ENCODE measurements around the gene FANCI.
A peak's percentile ranks its signal among the peaks of the same experiment; 100 is the strongest.

The FANCI gene

GRCh38 chr15:89333011-89333860 lies 89.5 kb downstream of the FANCI start:
- DNase-seq (ENCODE audit: low read depth) = no peak

DNA sequence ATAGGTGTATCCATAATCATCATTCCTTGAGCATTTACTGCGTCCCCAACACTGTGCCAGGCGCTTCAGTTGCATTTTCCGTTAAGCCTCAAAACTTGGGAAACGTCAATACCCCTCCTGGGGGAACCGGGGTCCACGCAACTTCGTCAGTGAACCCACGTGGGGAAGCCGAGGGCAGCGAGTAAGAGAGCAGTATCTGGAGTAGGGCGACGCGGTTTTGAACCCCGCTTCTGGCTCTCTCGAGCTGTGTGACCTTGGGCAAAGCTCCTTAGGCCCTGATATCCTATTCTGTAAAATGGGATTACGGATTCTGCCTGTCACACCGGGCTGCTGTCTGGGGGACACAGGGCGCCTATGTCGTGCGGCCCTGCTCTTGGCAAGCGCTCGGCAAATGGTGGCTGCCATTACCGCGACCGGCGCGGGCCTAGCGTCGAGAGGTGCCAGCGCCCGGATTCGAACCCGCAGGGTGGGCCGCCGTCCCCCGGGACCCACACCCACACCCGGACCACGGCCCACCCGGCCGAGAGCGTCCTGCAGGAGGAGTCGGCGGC lies 90.3 kb downstream of the FANCI start:
- no peak for DNase-seq (ENCODE audit: low read depth)

DNA sequence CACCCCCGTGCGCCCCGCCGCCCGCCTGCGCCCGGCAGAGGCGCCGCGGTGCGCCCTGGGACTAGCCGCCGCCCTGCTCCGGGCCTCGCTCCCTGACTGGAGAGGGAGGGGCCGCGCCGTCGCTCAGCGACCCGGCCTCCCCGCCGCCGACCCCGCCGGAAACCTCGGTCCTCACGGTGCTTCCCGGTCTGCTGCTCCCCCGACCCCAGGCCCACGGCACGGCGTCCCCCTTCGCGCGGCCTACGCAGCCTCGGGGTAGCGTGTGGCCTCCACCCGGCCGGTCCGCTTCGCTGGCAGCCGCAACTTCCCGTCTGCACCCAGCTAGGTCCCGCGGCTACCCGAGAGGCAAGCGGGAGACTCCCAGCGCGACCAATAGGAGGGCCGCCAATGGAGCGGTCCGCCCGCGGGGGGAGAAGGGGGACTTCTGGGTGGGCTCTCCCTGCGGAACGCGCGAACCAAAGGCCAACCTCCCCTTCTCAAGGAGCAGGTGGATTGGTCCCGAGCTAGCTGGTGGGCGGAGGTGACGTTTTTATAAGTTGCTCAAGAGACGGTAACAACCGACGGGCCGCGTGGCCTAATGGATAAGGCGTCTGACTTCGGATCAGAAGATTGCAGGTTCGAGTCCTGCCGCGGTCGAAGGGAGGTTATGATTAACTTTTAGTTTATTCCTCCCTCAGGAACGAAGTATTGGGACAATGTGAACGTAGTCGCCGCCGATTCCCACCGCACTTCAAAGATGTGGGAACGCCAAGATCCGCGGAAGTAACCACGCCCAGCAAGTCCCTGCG lies 90.9 kb downstream of the FANCI start, which contains the start of gene POLG:
TSS of gene POLG (minus strand) at position 315 of the 788 bp plus-strand sequence. CDS start 1,070 bp downstream, outside the sequence.
- peak; percentile 98 for DNase-seq (ENCODE audit: low read depth)

- DNase-seq (ENCODE audit: low read depth) = no peak
These were observed 91.7 kb downstream of the FANCI start for GRCh38 chr15:89335298-89336041.

GRCh38 chr15:89338036-89338435 lies 94.3 kb downstream of the FANCI start:
- no peak for DNase-seq (ENCODE audit: low read depth)

- DNase-seq (ENCODE audit: low read depth) = no peak
These were observed 96.8 kb downstream of the FANCI start for GRCh38 chr15:89340573-89340972.

- no peak for DNase-seq (ENCODE audit: low read depth)
These were observed 97.7 kb downstream of the FANCI start for GRCh38 chr15:89341316-89342005.

DNA sequence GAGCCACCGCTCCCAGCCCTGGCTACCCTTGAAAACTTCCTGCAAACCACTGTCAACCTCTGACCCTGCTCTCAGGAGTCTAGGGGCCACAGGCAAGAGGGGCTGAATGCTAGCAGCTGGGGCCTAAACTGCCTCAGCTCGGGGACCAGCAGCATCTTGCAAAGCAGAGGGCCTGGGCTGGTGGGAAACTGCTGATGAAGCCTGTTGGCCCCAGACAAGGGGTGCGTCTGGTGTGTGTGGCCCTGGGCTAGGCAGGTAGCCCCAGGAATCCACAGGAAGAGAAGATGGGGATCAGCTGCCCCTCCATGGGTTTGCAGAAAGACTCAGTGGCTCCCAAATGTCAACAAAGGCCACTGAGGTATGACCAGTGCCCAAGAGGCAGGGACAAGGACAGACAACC lies 99.1 kb downstream of the FANCI start:
- no peak for DNase-seq (ENCODE audit: low read depth)

DNA sequence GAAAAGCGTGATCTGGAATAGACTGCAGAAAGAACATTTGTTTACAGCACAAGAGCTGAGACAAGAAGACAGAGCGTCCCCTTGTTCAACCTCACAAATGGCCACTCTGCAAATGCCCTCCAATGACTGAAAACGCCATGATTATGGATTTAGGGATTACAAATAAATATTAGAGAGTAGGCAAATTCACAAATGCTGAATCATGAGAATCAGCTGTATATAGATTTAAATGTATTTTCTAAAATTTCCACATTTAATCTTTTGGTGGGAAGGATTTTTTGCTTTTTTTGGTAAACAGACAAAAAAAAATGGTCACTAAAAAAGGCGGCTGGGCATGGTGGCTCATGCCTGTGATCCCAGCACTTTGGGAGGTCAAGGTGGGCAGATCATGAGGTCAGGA lies 101.5 kb downstream of the FANCI start:
- no peak for DNase-seq (ENCODE audit: low read depth)

DNA sequence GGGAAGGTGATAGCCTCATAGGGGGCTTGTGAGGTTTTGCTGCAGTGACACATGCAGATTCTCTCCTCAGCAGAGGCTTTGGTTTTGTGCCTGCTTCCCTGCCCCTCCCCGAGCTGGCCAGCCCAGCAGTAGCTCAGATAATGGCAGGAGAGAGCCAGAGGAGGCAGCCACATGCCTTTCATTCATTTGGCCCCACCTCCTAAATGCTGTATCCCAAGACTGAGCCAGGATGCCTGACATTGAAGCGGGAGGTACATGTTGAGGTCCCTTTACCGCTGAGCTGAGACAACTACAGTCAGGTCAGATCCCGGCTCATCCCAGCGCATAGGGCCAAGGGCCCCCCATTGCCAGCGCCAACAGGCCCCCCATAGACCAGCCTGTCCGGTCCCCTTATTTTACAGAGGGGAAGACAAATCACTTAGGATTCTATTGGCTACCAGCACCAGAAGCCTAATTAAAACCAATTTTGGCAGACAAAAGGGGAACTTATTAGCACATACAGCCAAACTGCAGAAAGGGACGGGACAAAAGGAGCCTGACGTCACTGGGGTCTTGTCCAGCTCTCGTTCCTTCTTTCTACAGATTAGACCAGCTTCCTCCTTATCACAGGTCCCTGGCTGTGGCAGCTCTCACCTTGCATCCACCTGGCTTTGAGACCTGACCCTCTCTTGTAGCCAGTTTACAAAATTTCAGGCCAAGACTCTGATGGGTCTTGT lies 102.9 kb downstream of the FANCI start:
- no peak for DNase-seq (ENCODE audit: low read depth)

DNA sequence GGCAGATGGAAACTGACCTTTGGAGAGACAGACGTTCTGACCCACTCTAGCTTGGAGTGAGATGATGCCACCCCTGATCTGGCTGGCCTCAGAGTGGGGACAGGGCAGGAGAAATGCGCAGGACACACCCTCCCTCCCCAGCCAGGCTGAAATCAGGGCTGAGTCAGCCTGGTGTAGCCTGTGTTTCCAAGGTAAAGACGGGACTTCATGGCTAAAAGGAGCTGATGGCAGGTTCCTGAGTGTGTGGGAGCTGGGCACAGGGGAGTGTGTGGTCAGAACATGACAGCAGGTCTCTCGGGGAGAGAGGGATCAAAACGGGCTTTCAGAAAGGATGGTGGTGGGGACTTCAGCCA lies 105.4 kb downstream of the FANCI start:
- no peak for DNase-seq (ENCODE audit: low read depth)

DNA sequence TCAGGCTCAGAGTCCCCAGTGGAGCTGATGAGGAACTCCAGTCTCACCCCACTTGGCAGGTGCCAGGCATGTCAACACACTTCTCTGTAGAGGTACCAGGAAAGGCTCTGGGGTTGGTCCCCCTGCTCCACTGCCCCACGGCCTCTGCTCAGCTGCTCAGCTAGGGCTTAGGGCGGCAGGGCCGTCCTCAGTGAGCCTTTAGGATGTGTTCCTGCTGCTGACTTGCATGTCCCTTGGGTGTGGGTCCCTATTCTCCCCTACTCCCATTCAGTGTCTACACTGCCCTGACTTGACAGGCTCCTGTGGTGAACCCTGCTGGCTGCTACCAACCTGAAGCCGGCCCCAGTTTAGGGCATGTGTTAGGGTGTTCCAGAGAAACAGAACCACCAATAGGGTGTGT lies 108.7 kb downstream of the FANCI start:
- no peak for DNase-seq (ENCODE audit: low read depth)

GRCh38 chr15:89353991-89354390 lies 110.2 kb downstream of the FANCI start:
- no peak for DNase-seq (ENCODE audit: low read depth)

DNA sequence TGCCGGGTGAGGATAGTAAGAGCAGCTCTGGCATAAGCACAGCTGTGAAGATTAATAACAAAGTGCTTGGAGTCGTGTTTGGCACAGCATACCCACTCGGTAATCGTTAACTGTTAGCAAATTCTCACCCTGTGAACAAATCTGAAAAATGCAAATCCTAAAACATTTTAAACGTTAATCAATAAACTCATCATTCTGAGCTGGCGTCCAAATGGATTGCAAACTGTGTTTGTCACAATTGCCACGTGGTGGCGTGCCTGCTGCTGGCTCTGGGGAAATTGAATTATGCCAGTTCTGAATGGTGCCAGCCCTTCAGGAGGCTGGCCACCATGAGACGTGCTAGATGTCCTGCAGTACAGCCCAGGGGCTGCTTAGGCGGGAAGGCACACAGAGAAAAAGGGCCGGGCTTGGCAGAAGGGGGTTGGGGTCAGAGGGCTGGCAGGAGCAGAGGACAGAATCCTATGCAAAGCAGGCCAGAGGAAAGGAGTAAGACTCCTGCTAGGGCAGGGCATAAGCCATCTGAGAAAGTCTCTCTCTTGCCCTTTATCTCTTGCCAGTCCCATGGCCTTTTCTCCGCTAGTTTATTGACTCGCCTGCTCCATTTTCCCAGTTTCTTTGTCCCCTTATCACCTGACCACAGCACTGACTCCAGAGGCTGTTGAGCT lies 113.0 kb downstream of the FANCI start:
- DNase-seq (ENCODE audit: low read depth) = no peak

DNA sequence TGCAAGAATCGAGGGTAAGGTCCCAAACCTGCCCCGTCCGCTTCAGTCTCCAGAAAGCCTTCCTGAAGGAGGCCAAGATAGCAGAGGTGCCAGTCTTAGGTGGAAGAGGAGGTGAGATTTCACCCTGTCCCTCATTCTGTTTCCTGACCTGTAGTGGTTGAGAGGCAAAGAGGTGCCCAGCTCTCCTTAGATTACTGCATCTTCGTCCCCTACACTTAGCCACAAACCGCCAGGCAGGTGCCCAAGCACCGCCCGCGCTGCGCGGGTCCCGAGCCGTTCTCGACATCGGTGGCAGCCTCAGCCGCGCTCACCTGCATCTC lies 114.6 kb downstream of the FANCI start:
- no peak for DNase-seq (ENCODE audit: low read depth)

DNA sequence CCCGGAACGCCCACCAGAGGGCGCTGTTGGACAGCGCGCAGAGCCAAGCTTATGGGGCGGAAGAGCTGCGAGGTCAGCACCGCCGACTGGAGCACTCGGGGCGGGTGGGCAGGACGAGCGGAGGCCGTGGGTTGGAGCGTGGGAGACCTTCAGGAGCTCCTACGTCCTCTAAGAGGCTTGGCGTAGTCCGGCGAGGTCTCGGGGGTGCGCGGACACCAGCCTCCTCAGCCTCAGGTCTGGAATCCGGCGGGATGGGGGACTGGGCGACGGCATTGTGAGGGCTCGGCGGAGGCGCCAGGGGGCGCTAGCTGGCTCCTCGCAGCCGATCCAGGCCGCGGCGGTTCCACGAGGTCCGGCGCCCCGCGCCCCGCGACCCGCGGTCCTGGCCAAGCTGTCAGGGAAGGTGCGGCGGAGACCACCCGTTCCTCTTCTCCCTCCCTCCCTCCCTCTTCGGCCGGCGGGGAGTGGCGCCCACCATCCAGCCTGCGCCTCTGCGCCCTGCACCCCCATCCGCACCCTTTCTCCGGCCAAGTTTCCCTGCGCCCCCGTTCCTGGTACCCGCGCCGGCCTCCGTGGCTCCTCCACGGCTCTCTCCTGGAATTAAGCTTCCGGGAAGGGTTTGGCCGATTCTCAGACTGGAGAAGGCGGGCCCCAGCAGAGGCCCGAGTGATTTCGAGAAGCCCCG lies 115.1 kb downstream of the FANCI start:
- peak; percentile 71 for DNase-seq (ENCODE audit: low read depth)

GRCh38 chr15:89359471-89360293 lies 115.9 kb downstream of the FANCI start:
- no peak for DNase-seq (ENCODE audit: low read depth)

- DNase-seq (ENCODE audit: low read depth) = no peak
These were observed 116.7 kb downstream of the FANCI start for GRCh38 chr15:89360294-89360971.

Data from activated T-helper 1 cell treated with Interleukin-2 at 50 U/mL for 16 hours (primary cell).